ENCODE measurements around the gene NRTN.
"Not testable (repeated sequence)": the region's sequence is repeated elsewhere in the genome, so short reads cannot be mapped to it uniquely, and the experiment has no call there.

Gene NRTN, protein sequence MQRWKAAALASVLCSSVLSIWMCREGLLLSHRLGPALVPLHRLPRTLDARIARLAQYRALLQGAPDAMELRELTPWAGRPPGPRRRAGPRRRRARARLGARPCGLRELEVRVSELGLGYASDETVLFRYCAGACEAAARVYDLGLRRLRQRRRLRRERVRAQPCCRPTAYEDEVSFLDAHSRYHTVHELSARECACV

DNA sequence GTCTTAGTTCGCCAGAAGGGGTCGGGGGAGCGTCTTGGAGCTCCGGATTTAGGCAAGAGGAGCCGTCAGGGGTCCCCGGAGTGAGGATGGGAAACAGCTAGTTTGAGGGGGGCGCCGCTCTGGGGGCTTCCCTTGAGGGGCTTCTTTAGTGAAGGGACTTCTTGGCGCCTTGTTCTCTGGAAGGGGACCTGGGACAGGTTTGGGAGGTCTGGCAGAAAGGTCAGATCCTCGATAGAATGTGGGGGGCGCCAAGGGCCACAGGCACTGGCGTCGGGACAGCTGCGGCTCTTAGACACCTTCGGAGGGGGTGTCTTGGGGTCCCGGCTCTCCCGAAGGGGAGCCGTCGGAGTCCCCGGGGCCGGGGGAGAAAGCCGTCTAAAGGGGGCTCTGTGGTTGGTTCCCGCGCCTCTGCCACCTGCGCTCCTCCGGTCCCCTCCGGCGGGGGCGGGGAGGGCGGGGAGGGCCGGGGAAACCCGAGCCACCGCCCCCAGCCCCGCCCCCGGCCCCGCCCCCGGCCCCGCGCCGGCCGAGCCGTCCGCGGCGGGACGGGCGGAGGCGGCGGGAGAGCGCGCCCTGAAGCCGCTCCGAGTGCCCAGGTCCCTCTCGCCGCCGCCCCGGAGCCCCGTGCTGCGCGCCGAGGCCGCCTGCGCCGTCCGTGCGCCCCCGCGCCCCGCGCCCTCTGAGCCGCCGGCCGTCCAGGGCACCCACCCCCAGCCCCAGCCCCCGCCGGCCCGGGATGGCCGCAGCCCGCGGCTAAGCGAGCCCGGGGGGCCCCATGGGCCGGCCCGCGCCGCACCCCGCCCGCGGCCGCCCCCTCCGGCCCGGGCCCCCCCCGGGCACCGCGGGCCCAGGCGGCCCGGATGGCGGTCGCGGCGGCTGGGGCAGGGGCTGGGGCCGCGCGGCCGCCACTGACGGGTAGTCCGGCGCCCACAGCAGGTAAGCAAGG is at the start of gene NRTN:
TSS of gene NRTN (plus strand) at position 552 of the 946 bp plus-strand sequence. CDS start 19,099 bp downstream, outside the sequence.
- FAIRE-seq, result no peak

DNA sequence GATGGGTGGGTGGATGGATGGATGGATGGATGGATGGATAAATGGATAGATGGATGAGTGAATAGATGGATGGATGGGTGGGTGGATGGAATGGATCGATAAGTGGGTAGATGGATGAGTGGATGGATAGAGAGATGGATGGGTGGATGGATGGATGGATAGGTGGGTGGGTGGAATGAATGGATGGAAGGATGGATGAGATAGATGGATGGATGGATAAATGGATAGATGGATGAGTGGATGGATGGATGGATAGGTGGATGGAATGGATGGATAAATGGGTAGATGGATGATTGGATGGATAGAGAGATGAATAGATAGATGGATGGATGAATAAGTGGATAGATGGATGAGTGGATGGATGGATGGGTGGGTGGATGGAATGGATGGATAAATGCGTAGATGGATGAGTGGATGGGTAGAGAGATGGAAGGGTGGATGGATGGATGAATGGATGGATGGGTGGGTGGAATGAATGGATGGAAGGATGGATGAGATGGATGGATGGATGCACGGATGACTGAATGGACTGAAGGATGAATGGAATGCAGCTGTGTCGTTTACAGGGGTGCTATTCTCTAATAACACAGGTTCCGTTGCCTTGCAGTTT is 42.2 kb upstream of the NRTN start:
- FAIRE-seq, result no peak

DNA sequence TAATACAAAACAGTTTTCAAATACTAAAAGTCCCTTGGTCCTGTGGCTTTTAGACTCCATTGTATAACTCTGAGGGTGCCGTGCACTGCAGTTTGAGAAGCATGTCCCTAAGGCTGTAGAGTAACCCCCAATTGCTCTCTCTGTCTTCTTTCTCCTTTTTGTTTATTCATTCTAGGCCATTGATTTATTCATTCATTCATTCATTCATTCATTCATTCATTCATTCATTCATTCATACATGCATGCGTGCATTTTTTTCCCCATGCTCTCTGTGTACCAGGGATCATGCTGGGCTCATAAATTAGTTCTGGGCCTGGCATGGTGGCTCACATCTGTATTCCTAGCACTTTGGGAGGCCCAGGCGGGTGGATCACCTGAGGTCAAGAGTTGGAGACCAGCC is 39.6 kb upstream of the NRTN start:
- FAIRE-seq, result no peak

DNA sequence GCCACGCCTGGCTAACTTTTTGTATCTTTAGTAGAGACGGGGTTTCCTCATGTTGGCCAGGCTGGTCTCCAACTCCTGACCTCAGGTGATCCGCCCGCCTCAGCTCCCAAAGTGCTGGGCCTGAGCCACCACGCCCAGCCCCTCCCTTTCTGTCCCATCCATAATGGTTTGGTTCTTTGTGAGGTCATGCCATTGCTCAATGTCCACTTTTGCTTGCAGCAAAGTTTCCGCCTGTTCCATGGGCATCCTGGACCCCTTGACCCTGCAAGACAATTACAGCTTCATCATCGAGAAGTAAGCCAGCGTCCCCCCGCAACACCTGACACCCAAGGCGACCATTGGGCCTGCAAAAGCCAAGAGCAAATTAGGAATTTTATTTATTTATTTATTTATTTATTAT is 36.9 kb upstream of the NRTN start:
- no peak for FAIRE-seq

DNA sequence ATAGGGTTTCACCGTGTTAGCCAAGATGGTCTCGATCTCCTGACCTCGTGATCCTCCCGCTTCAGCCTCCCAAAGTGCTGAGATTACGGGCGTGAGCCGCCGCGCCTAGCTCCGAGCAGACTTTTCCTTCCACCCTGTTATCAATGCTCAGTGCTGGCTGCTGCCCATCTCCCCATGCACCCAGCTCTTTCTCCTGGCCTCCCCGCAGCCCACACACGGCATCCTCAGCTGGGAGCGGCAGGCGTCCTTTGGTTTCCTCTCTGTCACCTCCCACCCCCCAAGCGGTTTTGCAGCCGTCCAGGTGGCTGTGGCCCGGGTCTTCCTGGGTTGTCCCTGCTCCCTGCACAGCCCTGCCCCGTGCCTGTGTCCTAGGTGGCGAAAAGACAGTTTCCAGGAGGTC is 32.5 kb upstream of the NRTN start:
- no peak for FAIRE-seq

DNA sequence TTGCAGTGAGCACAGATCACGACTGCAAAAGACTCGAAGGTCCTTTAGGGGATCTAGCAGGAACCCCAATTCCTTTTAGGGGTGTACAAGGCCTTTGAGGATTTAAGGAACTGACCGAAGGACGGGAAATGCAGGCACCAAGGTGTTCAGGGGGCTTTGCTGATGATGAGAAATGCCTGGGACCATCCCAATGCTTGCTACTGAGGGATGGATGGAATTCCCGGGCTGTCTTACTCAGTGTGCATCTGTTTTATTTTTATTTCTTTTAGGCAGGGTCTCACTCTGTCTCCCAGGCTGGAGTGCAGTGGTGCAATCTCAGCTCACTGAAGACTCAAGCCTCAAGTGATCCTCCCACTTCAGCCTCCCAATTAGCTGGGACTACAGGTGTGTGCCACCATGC is 31.6 kb upstream of the NRTN start:
- no peak for FAIRE-seq

DNA sequence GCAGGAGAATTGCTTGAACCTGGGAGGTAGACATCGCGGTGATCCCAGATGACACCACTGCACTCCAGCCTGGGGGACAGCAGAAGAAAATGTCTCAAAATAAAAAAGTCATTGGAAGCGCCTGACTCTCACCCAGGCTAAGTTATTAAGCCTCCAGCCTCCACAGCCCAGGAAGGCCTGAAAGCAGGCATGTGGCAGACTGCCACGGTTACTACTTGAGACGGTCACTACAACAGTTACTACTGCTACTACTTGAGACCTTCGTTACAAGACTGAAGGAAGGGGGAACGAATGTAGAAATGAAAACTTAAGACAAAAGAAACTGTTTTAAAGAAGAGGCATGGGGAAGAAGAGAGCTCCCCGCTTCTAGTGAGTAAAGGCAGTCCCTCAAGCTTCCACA is 29.9 kb upstream of the NRTN start:
- no peak for FAIRE-seq

DNA sequence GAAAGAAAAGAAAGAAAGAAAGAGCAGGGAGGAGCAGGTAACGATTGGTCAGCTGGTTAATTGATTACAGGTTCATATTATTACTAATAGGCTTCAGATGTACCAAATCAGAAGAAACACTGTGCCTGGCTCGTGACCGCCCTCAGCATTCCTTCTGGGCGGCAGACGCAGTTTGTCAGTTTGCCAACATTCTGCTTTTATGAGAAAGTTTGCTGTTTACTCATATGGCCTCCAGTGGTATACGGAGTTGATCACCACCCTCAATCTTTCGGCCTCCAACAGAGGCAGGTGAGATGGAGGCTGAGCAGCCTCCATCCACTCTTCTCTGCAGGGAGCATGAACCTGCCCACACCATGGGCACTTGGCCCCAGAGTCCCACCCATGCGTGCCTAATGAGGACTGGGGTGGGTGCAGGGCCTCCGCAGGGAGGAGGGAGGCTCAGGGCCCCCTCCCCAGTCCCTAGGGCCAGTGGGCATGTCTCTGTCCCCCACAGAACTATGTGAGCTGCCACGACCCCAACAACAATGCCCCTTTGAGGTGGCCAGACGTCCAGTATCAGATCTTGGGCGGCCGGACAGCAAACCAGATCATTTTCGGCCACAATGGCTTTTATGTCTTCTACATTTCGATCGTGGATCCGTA is 29.1 kb upstream of the NRTN start:
- FAIRE-seq, result no peak

DNA sequence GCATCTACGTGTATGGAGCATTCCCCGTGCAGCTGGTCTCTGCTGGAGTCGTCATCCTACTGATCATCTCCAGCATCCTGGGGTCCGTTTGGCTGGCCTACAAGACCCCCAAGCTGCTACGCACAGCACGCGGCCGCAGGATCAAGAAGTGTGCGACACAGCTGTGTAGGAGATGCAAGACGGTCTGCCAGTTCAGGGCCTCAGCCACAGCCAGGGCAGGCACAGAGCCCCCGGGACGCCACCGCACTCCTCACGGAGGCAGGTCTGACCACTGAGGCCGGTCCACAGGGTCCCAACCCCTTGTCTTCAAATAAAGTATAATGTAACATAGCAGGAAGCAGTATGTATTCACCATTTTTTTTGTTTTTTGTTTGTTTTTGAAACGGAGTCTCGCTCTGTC is 26.5 kb upstream of the NRTN start:
- FAIRE-seq, result no peak

DNA sequence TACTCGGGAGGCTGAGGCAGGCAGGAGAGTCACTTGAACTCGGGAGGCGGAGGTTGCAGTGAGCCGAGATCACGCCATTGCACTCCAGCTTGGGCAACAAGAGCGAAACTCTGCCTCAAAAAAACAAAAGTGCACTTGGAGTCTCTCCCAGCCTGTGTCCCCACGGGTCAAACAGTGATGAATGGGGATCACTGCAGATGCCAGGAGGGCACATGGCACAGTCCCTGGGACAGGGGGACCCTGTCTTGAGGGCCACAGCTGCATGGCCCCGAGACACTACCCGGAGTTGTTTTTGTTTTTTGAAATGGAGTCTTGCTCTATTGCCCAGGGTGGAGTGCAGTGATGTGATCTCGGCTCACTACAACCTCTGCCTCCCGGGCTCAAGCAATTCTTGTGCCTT is 24.0 kb upstream of the NRTN start:
- FAIRE-seq, result not testable (repeated sequence)

DNA sequence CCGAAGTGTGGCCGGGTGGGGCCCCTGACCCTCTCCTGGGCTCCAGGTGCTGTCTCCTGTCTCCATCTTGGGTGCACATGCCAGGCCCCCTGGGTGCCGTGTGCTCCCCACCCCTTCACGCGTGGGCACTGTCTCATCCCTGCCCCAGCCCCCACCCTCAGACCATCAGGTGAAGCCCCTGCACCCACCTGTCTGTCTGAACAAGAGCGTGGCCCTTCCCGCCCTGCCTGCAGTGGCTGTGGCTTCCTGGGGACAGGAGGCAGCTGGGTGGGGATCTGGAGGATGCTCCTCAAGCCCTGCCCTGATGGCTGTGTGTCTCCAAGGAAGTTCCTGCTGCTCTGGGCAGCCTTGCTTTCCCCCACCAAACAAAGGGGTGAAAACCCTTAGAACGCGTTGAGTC is 22.5 kb upstream of the NRTN start:
- FAIRE-seq, result no peak

DNA sequence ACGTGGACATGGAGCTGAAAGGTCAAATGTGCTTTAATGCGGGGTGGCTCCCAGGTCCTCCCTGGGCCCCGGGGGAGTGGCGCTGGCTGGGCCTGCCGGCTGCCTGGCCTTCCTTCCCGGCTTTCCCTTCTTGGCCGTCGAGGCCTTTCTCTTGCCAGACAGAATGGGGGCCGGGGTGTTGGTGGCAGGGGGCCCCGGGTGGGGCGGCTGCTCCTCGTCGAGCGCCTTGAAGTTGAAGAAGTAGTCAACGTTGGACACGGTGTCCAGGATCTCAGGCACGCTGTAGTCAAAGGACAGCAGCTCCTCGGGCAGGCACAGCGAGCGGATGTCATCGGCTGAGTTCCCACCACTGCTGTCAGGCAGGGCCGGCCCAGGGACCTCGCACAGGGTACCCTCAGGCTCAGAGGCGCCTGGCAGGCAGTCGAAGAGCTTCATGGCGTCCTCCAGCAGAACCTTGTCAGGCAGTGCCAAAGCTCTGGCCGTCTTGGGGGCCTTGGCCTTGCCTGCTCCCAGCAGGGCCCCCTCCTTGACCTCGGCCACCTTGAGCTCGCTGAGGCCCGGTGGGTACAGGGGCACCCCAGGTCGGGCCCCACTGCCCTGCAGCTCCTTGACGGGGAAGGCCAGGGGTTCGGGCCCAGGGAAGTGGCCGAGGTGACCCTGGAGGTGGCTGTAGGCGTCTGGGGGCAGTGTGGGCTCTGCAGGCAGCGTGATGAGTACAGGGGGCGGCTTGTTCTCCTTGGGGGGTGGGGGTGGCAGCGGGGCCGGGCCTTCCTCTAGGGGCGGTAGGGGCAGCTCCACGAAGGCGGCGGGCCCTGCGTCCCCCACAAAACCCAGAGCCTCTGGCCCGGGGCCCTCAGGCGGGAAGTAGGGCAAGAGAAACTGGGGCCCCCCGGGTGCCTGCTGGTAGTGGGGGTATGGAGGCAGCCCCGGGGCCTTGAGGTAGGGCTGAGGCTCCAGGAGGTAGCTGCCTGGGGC is 21.6 kb upstream of the NRTN start:
- no peak for FAIRE-seq

DNA sequence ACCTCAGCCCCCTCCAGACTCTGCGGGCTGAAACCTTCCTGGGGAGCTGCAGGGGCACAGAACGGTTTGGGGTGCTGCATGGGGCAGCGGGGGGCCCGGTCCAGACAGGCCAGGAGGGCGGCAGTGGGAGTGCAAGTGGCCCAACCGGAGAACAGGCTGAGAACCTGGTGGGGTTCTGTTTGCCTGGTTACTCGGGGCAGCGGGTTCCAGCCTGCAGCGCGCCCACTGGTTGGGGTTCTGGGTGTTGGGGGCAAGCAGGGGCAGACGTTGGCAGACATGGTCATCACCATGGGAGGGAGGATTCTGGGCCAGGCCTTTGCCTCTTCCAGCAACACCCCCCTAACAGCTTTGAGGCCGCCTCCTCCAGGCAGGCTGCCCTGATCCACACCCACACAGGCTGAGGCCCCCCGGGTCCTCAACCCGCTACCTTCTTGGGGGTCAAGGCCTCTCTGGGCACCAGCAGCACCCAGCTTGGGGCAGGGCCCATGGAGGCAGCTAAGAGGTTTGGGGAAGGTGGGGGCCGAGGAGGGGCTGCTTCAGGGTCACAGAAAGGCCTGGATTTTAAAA is 20.2 kb upstream of the NRTN start, which contains the start of gene PRR22:
TSS of gene PRR22 (minus strand) at position 166 of the 567 bp plus-strand sequence. CDS start at position 80, 86 bp downstream.
- no peak for FAIRE-seq

DNA sequence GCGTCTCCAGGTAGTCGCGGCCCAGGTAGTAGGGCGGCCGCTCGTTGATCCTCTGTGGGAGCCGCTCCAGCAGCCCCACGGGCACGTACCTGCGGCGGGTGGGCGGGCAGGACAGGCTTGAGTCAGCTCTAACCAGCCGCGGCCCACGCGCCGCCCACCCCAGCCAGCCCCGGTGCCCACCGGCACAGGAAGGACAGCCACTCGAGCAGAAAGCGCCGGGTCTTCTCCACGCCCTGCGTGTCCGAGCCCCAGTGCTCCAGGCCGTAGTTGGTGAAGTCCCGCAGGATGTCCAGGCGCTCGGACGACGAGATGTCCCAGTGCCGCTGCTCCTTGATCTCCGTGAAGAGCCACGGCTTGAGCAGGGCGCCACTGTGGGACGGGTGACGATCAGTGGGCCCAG is 19.4 kb upstream of the NRTN start:
- no peak for FAIRE-seq

DNA sequence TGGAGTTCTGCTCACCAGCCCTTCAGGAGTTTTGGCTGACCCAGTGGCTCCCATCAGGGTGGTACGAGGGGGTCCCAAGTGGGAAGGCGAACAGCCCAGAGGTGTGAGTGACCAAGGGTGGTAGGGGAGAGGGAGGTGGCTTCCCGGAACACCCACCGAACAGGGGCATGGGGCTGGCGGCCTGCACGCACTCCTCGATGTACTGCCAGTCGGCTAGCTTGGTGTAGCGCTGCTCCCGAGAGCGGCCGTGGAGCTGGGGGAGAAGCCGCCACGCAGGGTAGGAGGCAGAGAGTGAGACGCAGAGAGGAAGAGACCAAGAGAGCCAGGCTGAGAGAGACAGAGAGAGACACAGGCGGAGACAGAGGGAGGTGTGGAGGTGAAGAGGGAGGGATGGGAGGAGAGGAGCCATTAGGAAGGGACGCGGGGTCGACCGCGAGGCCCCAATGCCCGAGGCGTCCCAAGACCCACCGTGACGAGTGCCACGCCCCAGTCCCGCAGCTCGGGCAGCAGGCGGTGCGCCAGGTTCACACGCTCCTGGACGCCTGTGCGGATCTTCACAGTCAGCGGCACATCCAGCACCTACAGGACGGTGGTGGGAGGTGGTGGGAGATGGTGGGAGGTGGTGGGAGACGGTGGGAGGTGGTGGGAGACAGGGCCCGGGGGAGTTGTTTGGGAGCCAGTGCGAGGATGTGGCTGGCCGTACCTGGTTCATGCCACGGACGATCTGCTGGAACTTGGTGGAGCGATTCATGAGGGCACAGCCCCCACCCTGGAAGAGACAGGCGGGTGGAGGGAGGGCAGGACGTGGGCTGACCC is 18.1 kb upstream of the NRTN start:
- no peak for FAIRE-seq

DNA sequence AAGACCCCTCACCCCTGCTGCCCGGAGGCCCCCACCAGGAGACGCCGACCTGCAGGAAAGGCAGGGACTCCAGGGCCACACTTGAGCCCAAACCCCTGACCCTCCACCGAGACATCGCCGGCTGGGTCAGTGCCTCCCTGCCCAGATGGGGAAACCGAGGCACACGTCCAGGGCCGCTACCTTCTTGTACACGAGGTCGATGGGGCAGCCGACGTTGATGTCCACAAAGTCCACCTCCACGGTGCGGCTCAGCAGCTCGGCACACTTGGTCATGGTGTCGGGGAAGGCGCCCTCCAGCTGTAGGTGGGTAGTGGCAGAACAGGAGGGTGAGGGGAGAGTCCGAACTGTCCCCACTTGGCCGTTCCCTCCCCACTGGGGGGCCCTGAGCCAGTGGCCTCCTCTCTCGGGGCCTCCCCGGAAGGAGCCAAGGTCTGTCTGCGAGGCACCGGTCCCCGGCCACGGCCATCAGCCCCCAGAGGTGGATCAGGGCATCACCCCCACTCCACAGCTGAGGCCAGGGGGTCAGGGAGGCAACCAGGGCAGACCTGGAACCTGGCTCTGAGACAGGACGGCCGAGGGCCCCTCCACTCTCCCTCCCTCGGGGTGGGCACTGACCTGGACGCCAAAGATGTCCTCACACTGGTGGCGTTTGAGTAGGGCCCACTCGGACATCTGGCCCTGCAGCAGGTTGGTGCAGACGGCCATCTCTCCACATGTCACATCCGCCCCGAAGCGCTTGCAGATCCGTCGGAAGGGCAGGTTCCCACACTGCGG is 17.3 kb upstream of the NRTN start:
- no peak for FAIRE-seq

DNA sequence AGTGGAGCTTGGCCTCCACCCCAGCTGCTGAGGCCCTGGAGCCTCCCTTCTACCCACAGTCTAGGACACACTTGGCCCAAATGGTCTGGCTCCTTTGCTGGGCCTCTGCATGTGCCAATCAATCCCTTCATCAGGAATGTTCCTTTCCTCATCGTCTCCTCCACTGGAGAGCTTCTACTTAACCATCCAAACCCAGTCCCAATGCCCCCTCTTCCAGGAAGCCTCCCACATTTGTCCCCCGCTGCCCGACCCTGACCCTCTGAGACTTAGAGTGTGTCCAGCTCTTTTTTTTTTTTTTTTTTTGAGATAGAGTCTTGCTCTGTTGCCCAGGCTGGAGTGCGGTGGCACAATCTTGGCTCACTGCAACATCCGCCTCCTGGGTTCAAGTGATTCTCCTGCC is 16.4 kb upstream of the NRTN start:
- FAIRE-seq, result no peak

DNA sequence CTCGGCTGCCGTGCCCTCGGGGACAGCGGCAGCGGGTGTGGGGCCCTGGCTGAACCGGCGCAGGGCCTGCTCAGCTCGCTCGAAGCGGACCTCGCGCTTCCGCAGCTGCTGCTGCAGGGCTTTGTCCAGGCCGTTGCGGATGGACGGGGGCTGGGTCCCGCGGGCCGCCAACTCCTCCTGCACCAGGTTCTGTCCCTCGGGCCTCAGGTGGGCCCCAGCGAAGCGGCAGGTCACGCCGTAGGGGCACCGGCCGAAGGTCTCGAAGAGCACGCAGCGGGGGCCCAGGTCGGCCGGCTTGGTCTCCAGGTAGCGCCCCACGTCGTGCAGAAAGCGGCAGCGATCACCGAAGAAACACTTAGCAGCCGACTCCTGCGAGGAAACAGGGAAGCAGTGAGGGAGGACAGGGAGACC is 15.5 kb upstream of the NRTN start:
- FAIRE-seq, result no peak

DNA sequence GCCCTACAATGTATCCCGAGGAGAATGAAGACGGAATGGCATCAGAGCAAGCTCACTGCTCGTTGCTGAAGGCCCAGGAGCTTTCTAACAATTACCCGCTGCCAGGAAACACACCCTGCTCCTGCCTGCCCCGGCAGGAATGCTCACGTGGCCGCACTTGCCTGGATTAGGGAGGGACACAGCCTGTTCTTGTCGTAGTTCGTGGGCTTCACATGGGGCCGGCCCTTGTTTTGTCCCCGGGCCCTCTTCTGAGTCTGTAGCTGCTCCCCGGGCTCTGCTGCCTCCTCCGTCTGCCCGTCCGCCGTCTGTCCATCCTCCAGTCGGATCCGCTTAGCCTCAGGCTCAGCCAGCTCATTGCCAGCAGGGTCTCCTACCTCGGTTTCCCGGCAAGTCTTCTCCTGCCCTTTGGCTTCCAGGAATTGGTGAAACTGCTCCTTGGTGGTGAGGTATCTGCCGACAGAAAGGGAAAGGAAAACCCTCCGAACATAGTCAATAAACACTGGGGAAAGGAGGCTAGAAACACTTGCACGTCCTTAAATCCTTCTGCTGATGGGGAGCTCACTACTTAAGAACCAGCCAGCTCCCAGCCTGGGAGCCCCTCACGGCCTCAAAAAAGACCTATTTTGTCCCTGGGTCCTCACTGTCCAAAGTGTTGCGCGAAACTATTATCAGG is 14.8 kb upstream of the NRTN start:
- FAIRE-seq, result no peak
